ENCODE measurements around the gene NTSR2. TPM values are rescaled to one million over a fixed set of nuclear protein-coding genes. Genes with fewer than 3 reads are reported as not detected.

Gene NTSR2
- total RNA-seq, 1 donor from 2014 or later = not detected

- DNase-seq (ENCODE audit: low read depth) = no peak
- Histone ChIP-seq H3K27me3 (ENCODE audit: control insufficient read depth, insufficient read depth, low read length) (no peaks in the 10 kb centered on the region), H3K36me3 (ENCODE audit: control insufficient read depth, insufficient read depth, low read length) (no peaks in the 10 kb centered on the region), H3K4me3 (ENCODE audit: low read depth, low read length) (no peak overlapping the region)
- no peak for FAIRE-seq
- TF ChIP-seq CTCF (IDR thresholded peaks at IDR 0.05; ENCODE audit: insufficient read depth, low read length, severe bottlenecking) = no peak
These were observed 30.0 kb upstream of the NTSR2 start for GRCh38 chr2:11699686-11700670.

GRCh38 chr2:11698009-11698922 lies 28.3 kb upstream of the NTSR2 start:
- no peak overlapping the region for H3K4me3 ChIP-seq (ENCODE audit: low read depth, low read length)
- no peaks in the 10 kb centered on the region for H3K27me3 ChIP-seq (ENCODE audit: control insufficient read depth, insufficient read depth, low read length)
- DNase-seq (ENCODE audit: low read depth) (no peak), FAIRE-seq (no peak)
- H3K36me3 ChIP-seq (ENCODE audit: control insufficient read depth, insufficient read depth, low read length) = no peaks in the 10 kb centered on the region
- no peak for TF ChIP-seq CTCF (IDR thresholded peaks at IDR 0.05; ENCODE audit: insufficient read depth, low read length, severe bottlenecking)

GRCh38 chr2:11697103-11697871 lies 27.3 kb upstream of the NTSR2 start:
- TF ChIP-seq CTCF (IDR thresholded peaks at IDR 0.05; ENCODE audit: insufficient read depth, low read length, severe bottlenecking) = no peak
- H3K4me3 ChIP-seq (ENCODE audit: low read depth, low read length) = no peak overlapping the region
- H3K27me3 ChIP-seq (ENCODE audit: control insufficient read depth, insufficient read depth, low read length) = no peaks in the 10 kb centered on the region
- DNase-seq (ENCODE audit: low read depth) = peak; percentile 67
- FAIRE-seq = no peak
- no peaks in the 10 kb centered on the region for H3K36me3 ChIP-seq (ENCODE audit: control insufficient read depth, insufficient read depth, low read length)

DNA sequence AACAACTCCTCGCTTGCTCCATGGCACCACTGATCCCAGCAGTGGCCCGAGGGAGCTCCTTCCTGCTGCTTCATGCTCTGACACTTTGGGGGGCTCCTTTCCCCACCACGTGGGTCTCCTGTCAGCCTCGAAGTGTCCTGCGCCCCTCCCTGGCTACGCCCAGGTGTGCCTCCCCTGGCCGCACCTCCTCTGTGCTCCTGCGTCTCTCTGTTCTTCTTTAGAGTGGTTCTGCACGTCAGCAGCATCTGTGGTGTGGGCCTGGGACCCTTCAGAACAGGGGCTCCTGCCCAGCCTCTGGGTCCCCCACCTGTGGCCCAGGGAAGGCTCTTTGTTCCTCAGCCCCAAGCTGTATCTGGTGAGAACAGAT lies 26.7 kb upstream of the NTSR2 start:
- FAIRE-seq (no peak), DNase-seq (ENCODE audit: low read depth) (no peak)
- TF ChIP-seq CTCF (IDR thresholded peaks at IDR 0.05; ENCODE audit: insufficient read depth, low read length, severe bottlenecking) = no peak
- H3K4me3 ChIP-seq (ENCODE audit: low read depth, low read length) = no peak overlapping the region
- H3K36me3 ChIP-seq (ENCODE audit: control insufficient read depth, insufficient read depth, low read length) = no peaks in the 10 kb centered on the region
- no peaks in the 10 kb centered on the region for H3K27me3 ChIP-seq (ENCODE audit: control insufficient read depth, insufficient read depth, low read length)

- DNase-seq (ENCODE audit: low read depth) (no peak), FAIRE-seq (no peak)
- H3K27me3 ChIP-seq (ENCODE audit: control insufficient read depth, insufficient read depth, low read length) = no peaks in the 10 kb centered on the region
- H3K36me3 ChIP-seq (ENCODE audit: control insufficient read depth, insufficient read depth, low read length) = no peaks in the 10 kb centered on the region
- H3K4me3 ChIP-seq (ENCODE audit: low read depth, low read length) = no peak overlapping the region
- TF ChIP-seq CTCF (IDR thresholded peaks at IDR 0.05; ENCODE audit: insufficient read depth, low read length, severe bottlenecking) = no peak
These were observed 25.6 kb upstream of the NTSR2 start for GRCh38 chr2:11695576-11695975.
